GM19099 (cell line): Measurements from ENCODE around the gene HRAS.

Experiments
- POLR2A ChIP-seq: IDR thresholded peaks from 3 replicates; pipeline ENCODE4 v1.6.1; 2011; ENCODE audit warnings: low read depth; ENCODE audit not compliant: insufficient read length; ENCODE audit errors: extremely low read depth

Gene HRAS

GRCh38 chr11:532986-533585 is 2.3 kb downstream of the HRAS start:
- no peak for TF ChIP-seq POLR2A

GRCh38 chr11:532527-532985 is 2.8 kb downstream of the HRAS start:
- no peak for TF ChIP-seq POLR2A

GRCh38 chr11:531919-532526 is 3.4 kb downstream of the HRAS start:
- no peak for TF ChIP-seq POLR2A

GRCh38 chr11:530960-531831 is 4.2 kb downstream of the HRAS start:
- TF ChIP-seq POLR2A: no peak

GRCh38 chr11:529728-530411 is 5.5 kb downstream of the HRAS start:
- TF ChIP-seq POLR2A: no peak

- no peak for TF ChIP-seq POLR2A
Observed at GRCh38 chr11:528815-529727, 6.3 kb downstream of the HRAS start.

- TF ChIP-seq POLR2A: no peak
Observed at GRCh38 chr11:528166-528814, 7.1 kb downstream of the HRAS start.

GRCh38 chr11:526192-526591 is 9.2 kb downstream of the HRAS start:
- no peak for TF ChIP-seq POLR2A

GRCh38 chr11:521177-521688 is 14.1 kb downstream of the HRAS start:
- no peak for TF ChIP-seq POLR2A

- no peak for TF ChIP-seq POLR2A
Observed at GRCh38 chr11:520428-521176, 14.8 kb downstream of the HRAS start.

- no peak for TF ChIP-seq POLR2A
Observed at GRCh38 chr11:518463-519202, 16.7 kb downstream of the HRAS start.

- no peak for TF ChIP-seq POLR2A
Observed at GRCh38 chr11:516400-516799, 19.0 kb downstream of the HRAS start.
